SK-N-SH (cell line): ENCODE results near the gene IP6K2. TPM values are rescaled to one million over a fixed set of nuclear protein-coding genes. Genes with fewer than 3 reads are reported as not detected.

Source experiments
- CTCF ChIA-PET: fragments of 300-600, 350-600 bp; formaldehyde crosslinking; extraction: SDS; loops from one replicate; lab custom pipeline; 2021; lab: Yijun Ruan, JAX
- POLR2A ChIA-PET: fragments of 350-600 bp; sonication (Branson Sonifier 250); formaldehyde crosslinking; extraction: SDS; loops from one replicate; lab custom pipeline; 2020; ENCODE audit warnings: antibody characterized with exemption, inconsistent platforms; lab: Yijun Ruan, JAX
- DNase-seq: peaks from one replicate; pipeline ENCODE4 v3.0.0; 2012
- H2AFZ ChIP-seq: fragments of 200-600 bp; sonication (generic); 2 replicates; pipeline ENCODE4 v1.8.1; 2016; ENCODE audit warnings: antibody characterized with exemption, mild to moderate bottlenecking, low read depth
- H3F3A ChIP-seq: fragments of 200-600 bp; sonication (generic); replicated peaks from 2 replicates; pipeline ENCODE3; 2016; ENCODE audit warnings: antibody characterized with exemption, mild to moderate bottlenecking; ENCODE audit not compliant: insufficient read depth
- H3K27ac ChIP-seq, 2 experiments: fragments of 200-500 bp in 1 of 2; fragments of 200-600 bp in 1 of 2; sonication (Bioruptor generic) in 1 of 2; sonication (generic), shearing (Covaris generic) in 1 of 2; 2 replicates each; pipeline versions ENCODE4 v1.5.1 to v1.6.1; 2014 to 2016; ENCODE audit warnings: low read depth in 2 of 2, inconsistent platforms in 1 of 2, low read length in 1 of 2, mild to moderate bottlenecking in 1 of 2, mixed read lengths in 1 of 2
- H3K27me3 ChIP-seq: fragments of 200-600 bp; sonication (generic), shearing (Covaris generic); 2 replicates; pipeline ENCODE4 v1.6.1; 2016; ENCODE audit warnings: mixed run types; ENCODE audit not compliant: insufficient read depth
- H3K36me3 ChIP-seq, 2 experiments: fragments of 200-500 bp in 1 of 2; fragments of 200-600 bp in 1 of 2; sonication (Bioruptor generic) in 1 of 2; sonication (generic) in 1 of 2; replicated peaks in 1 of 2; 2 replicates each; pipeline versions ENCODE3 to v1.5.1; 2014 to 2016; ENCODE audit warnings: low read length in 1 of 2, mild to moderate bottlenecking in 1 of 2; ENCODE audit not compliant: insufficient read depth in 2 of 2, control insufficient read depth in 1 of 2
- H3K4me1 ChIP-seq, 2 experiments: fragments of 200-500 bp in 1 of 2; fragments of 200-600 bp in 1 of 2; sonication (Bioruptor generic) in 1 of 2; sonication (generic), shearing (Covaris generic) in 1 of 2; 2 replicates each; pipeline versions ENCODE4 v1.5.1 to v1.6.1; 2014 to 2016; ENCODE audit warnings: low read depth in 1 of 2, low read length in 1 of 2, mixed run types in 1 of 2; ENCODE audit not compliant: insufficient read depth in 2 of 2, control insufficient read depth in 1 of 2
- H3K4me2 ChIP-seq: fragments of 200-600 bp; sonication (generic), shearing (Covaris generic); 2 replicates; pipeline ENCODE4 v1.6.1; 2017; ENCODE audit warnings: mixed run types
- H3K4me3 ChIP-seq, 2 experiments: fragments of 200-500 bp in 1 of 2; fragments of 200-600 bp in 1 of 2; sonication (Bioruptor generic) in 1 of 2; sonication (generic), shearing (Covaris generic) in 1 of 2; 2 replicates each; pipeline versions ENCODE4 v1.5.1 to v1.8.1; 2014 to 2016; ENCODE audit warnings: low read depth in 2 of 2, inconsistent platforms in 1 of 2, low read length in 1 of 2, mild to moderate bottlenecking in 1 of 2, mixed read lengths in 1 of 2, moderate library complexity in 1 of 2
- H3K79me2 ChIP-seq: fragments of 200-600 bp; sonication (generic); 2 replicates; pipeline ENCODE4 v1.8.1; 2017; ENCODE audit warnings: mild to moderate bottlenecking; ENCODE audit not compliant: insufficient read depth
- H3K9ac ChIP-seq: fragments of 200-600 bp; sonication (generic); 2 replicates; pipeline ENCODE4 v1.6.1; 2017; ENCODE audit warnings: mixed run types
- H3K9me2 ChIP-seq: fragments of 200-600 bp; sonication (generic); 2 replicates; pipeline ENCODE4 v1.6.1; 2017; ENCODE audit warnings: mixed run types
- H3K9me3 ChIP-seq: fragments of 200-600 bp; sonication (generic); 2 replicates; pipeline ENCODE4 v1.6.1; 2017; ENCODE audit warnings: mixed run types, mild to moderate bottlenecking, moderate library complexity
- H4K20me1 ChIP-seq: fragments of 200-600 bp; sonication (generic); 2 replicates; pipeline ENCODE4 v1.6.1; 2017; ENCODE audit warnings: mild to moderate bottlenecking, mixed run types; ENCODE audit not compliant: insufficient read depth
- CHD2 ChIP-seq: fragments of 150-350 bp; IDR thresholded peaks from 2 replicates; pipeline ENCODE4 v1.6.1; 2018; ENCODE audit warnings: low read length; ENCODE audit not compliant: partially characterized antibody
- CTCF ChIP-seq: fragments of 200-600 bp; sonication (generic); IDR thresholded peaks from 2 replicates; pipeline ENCODE4 v1.6.1; 2017; ENCODE audit warnings: antibody characterized with exemption, mild to moderate bottlenecking, moderate library complexity
- FOXJ3 ChIP-seq: sonication (generic); formaldehyde crosslinking; IDR thresholded peaks from 2 replicates; pipeline ENCODE4 v1.5.1; 2020; ENCODE audit warnings: mild to moderate bottlenecking, missing genetic modification reagents
- GABPA ChIP-seq: IDR thresholded peaks from 2 replicates; pipeline ENCODE4 v1.4.0; 2012; ENCODE audit warnings: low read depth, mild to moderate bottlenecking
- GATA2 ChIP-seq: sonication (generic); formaldehyde crosslinking; IDR thresholded peaks from 2 replicates; pipeline ENCODE4 v1.5.0; 2020; ENCODE audit warnings: mild to moderate bottlenecking, missing genetic modification reagents
- NFIC ChIP-seq: IDR thresholded peaks from 2 replicates; pipeline ENCODE4 v1.4.0; 2012; ENCODE audit warnings: borderline replicate concordance
- NRF1 ChIP-seq: IDR thresholded peaks from 2 replicates; pipeline ENCODE4 v1.6.1; 2012; ENCODE audit warnings: low read depth, mild to moderate bottlenecking, low read length
- POLR2AphosphoS5 ChIP-seq: IDR thresholded peaks from 2 replicates; pipeline ENCODE4 v1.6.1; 2012; ENCODE audit warnings: low read depth, low read length
- RCOR1 ChIP-seq: fragments of 150-350 bp; IDR thresholded peaks from 2 replicates; pipeline ENCODE4 v1.6.1; 2017; ENCODE audit warnings: antibody characterized with exemption, low read length
- RFX5 ChIP-seq: IDR thresholded peaks from 2 replicates; pipeline ENCODE4 v1.6.1; 2012; ENCODE audit warnings: mild to moderate bottlenecking, improper control_type of control experiment, low read length
- SMC3 ChIP-seq: IDR thresholded peaks from 2 replicates; pipeline ENCODE4 v1.6.1; 2012; ENCODE audit warnings: low read depth, low read length, improper control_type of control experiment
- TAF1 ChIP-seq: IDR thresholded peaks from 2 replicates; pipeline ENCODE4 v1.6.1; 2012; ENCODE audit warnings: low read depth, mild to moderate bottlenecking, low read length, moderate library complexity, borderline replicate concordance
- USF1 ChIP-seq: IDR thresholded peaks from 2 replicates; pipeline ENCODE4 v1.4.0; 2012; ENCODE audit warnings: low read depth, borderline replicate concordance
- ZBTB33 ChIP-seq: IDR thresholded peaks from 2 replicates; pipeline ENCODE4 v1.4.0; 2012; ENCODE audit warnings: low read depth, borderline replicate concordance
- WGBS: methylation state at CpG from one replicate; pipeline ENCODE4 v1.1.6; 2017; ENCODE audit warnings: low lambda C conversion rate; 5-methylcytosine and 5-hydroxymethylcytosine counted together
- polyA plus RNA-seq, 3 experiments: library from polyadenylated mRNA; depleted of rRNA; stranded (reverse); fragments of >200 nt; gene quantifications; 2 replicates each; pipeline ENCODE4 v1.2.3, GENCODE V29; 2012
- TF ChIP-seq, protein P1 (sequence below): fragments of 150-350 bp; IDR thresholded peaks from 2 replicates; pipeline ENCODE4 v1.6.1; 2016; ENCODE audit warnings: mild to moderate bottlenecking, low read depth, low read length
- TF ChIP-seq, protein P2 (sequence below): fragments of 150-350 bp; IDR thresholded peaks from 2 replicates; pipeline ENCODE4 v1.6.1; 2017; ENCODE audit warnings: antibody characterized with exemption, low read length, low read depth, borderline replicate concordance

IP6K2 gene
- polyA plus RNA-seq, 1 of the 3 experiments (the other 2 are of a cell fraction) = 178 TPM

DNA sequence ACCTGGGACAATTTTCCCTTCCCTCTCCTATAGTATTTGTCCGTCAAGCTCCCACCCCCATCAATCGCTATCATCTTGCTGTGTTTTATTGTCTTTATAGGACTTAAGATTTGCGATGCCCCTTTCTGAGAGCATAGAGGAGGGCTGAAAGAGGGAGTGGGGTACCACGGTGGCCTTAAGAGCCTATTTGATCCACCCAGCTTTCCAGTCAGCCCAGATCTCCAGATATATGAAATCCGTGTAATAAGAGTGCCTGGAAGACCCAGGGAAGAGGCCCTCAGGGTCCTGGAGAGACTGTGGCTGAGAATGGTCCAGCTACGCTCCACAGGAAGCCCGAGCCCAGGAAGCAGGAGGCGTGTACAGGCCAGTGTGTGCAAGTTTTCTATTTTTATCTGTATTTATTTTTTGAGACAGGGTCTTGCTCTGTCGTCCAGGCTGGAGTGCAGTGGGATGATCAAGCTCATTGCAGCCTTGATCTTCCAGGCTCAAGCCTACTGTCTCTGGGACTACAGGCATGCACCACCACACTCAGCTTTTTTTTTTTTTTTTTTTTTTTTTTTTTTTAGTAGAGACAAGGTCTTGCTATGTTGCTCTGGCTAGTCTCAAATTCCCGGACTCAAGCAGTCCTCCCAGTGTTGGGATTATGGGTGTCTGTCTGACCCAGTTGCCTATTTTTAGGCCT, 30.3 kb downstream of the IP6K2 start:
- Histone ChIP-seq H3K4me1 (peaks cover 20 to 47% of the 10 kb centered on the region in 2 experiments), H3K9me2 (no peaks in the 10 kb centered on the region), H3K36me3 (peaks cover 29 to 49% of the 10 kb centered on the region in 2 experiments), H3K9me3 (no peaks in the 10 kb centered on the region), H3K4me2 (0 out of 2 replicates have a peak overlapping the region, but pooled peaks have one; percentile 99), H4K20me1 (peaks cover 41% of the 10 kb centered on the region), H3K4me3 (no peak overlapping the region), H3F3A (peaks cover 21% of the 10 kb centered on the region), H3K79me2 (peaks cover 43% of the 10 kb centered on the region), H3K27me3 (no peaks in the 10 kb centered on the region), H3K9ac (no peak overlapping the region), H3K27ac (peak overlapping the region; percentile 22 to 76; a peak in 3 of 4 replicates), H2AFZ (no peak overlapping the region)
- CTCF ChIA-PET = interaction anchor here (0.6 to 2.9 kb wide), 20 partner anchors 9 to 336 kb away, joined by 3 to 20 read pairs (median 4); partner anchors contain the start of genes CELSR3, IP6K2, NDUFAF3 and SLC26A6
- DNase-seq = peak; percentile 30
- TF ChIP-seq, protein P1, sequence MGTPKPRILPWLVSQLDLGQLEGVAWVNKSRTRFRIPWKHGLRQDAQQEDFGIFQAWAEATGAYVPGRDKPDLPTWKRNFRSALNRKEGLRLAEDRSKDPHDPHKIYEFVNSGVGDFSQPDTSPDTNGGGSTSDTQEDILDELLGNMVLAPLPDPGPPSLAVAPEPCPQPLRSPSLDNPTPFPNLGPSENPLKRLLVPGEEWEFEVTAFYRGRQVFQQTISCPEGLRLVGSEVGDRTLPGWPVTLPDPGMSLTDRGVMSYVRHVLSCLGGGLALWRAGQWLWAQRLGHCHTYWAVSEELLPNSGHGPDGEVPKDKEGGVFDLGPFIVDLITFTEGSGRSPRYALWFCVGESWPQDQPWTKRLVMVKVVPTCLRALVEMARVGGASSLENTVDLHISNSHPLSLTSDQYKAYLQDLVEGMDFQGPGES = no peak
- TF ChIP-seq TAF1 (no peak), NFIC (no peak), GABPA (no peak)
- POLR2A ChIA-PET = interaction anchor here (1.0 to 1.1 kb wide), 3 partner anchors 17 to 79 kb away, joined by 4 to 5 read pairs (median 5); partner anchors contain the start of gene IP6K2
- 76% methylated on average over 10 of the region's 10 CpGs for WGBS

DNA sequence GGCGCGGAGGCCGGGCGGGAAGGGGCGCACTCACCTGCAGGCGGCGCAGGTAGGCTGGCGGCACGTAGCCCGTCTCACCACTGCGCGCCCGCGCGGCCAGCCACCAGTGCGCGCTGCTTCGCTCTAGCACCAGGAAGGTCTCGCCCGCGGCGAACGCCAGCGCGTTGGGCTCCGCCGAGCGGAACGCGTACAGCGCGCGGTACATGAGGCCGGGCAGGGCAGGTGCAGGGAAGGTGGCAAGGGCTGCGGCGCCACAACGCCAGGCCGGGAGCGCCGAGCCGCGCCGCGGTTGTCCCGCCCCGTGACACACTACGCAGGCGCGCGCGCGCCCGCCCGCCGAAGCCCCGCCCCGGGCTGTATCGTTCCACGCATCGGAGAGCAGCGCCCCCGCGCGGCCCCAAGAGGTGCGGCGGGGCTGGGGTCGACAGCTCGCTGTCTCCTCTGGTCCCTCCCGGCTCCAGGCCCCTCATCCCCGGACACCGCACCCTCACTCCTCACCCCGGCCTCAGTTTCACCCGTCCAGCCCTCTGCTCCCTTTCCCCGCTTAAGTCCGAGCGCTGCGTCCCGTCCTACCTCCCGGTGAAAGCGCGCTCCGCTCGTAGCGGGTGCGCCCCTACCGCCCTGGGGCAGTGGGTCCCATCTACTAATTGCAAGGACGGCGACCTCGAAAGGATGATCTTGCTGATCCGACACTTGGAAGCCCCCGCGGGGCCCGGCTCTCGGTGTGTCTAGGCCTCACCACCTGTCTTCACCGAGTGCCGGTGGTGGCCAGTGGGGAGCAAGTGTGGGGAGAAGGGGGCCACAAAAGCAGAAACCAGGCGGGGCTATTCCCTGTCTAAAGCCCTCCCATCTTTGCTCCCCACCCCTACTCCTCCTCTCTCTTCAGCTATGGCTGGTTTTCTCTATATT, 31.2 kb downstream of the IP6K2 start, which contains the start of gene NCKIPSD:
Gene NCKIPSD, minus strand, starts transcription at position 313 of the 909 bp plus-strand sequence. Its CDS starts 108 bp downstream, at position 205.
- H3K4me2 ChIP-seq = peak within 1 kb of the TSS; percentile 99
- peaks cover 21% of the 10 kb centered on the region for H3F3A ChIP-seq
- H3K27ac ChIP-seq = peak within 1 kb of the TSS; percentile 22 to 85
- H3K9me3 ChIP-seq = no peaks in the 10 kb centered on the region
- WGBS = 6% methylated on average over 29 of the region's 97 CpGs
- ChIA-PET POLR2A (interaction anchor here (0.6 to 1.1 kb wide), 5 partner anchors 18 to 79 kb away, joined by 3 to 5 read pairs (median 5); partner anchors contain the start of gene IP6K2), CTCF (interaction anchor here (0.6 to 2.9 kb wide), 19 partner anchors 10 to 285 kb away, joined by 3 to 20 read pairs (median 4); partner anchors contain the start of genes CELSR3, IP6K2 and SLC26A6)
- peak within 1 kb of the TSS; percentile 85 to 96 for H3K4me3 ChIP-seq
- no peaks in the 10 kb centered on the region for H3K27me3 ChIP-seq
- peaks cover 35% of the 10 kb centered on the region for H4K20me1 ChIP-seq
- H3K4me1 ChIP-seq = peaks cover 20 to 47% of the 10 kb centered on the region in 2 experiments
- peak; percentile 98 for DNase-seq
- peaks cover 36% of the 10 kb centered on the region for H3K79me2 ChIP-seq
- peak within 1 kb of the TSS; percentile 77 for H3K9ac ChIP-seq
- H2AFZ ChIP-seq = peak within 1 kb of the TSS; percentile 84; the same call in 1 of the 2 replicates
- peaks cover 22 to 50% of the 10 kb centered on the region in 2 experiments for H3K36me3 ChIP-seq
- no peaks in the 10 kb centered on the region for H3K9me2 ChIP-seq
- TF ChIP-seq RCOR1 = no peak
- TF ChIP-seq GATA2 = peak; percentile 86
- peak; percentile 36; the same call in 1 of the 2 replicates for TF ChIP-seq SMC3
- no peak for TF ChIP-seq USF1
- TF ChIP-seq NFIC = no peak
- TF ChIP-seq CHD2 = no peak
- no peak for TF ChIP-seq ZBTB33
- no peak for TF ChIP-seq RFX5
- peak; percentile 72 for TF ChIP-seq POLR2AphosphoS5
- no peak for TF ChIP-seq FOXJ3 (CRISPR knock-in tag)
- peak; percentile 77 for TF ChIP-seq NRF1
- TF ChIP-seq, protein P2, sequence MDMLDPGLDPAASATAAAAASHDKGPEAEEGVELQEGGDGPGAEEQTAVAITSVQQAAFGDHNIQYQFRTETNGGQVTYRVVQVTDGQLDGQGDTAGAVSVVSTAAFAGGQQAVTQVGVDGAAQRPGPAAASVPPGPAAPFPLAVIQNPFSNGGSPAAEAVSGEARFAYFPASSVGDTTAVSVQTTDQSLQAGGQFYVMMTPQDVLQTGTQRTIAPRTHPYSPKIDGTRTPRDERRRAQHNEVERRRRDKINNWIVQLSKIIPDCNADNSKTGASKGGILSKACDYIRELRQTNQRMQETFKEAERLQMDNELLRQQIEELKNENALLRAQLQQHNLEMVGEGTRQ = no peak
- peak; percentile 73 for TF ChIP-seq CTCF
